Omental fat pad (tissue), 4 donors: ENCODE measurements around the gene RFPL1. TPM values are rescaled to one million over a fixed set of nuclear protein-coding genes. Genes with fewer than 3 reads are reported as not detected.

Experiments used
- ATAC-seq: fragments of 150-250 bp; one replicate; pipeline ENCODE4 v1.9.1; 2016; ENCODE audit warnings: mild to moderate bottlenecking, moderate library complexity; ENCODE audit not compliant: low FRiP score
- DNase-seq: peaks from one replicate; pipeline ENCODE4 v3.0.0-alpha.2; 2019; ENCODE audit warnings: low spot score
- CTCF ChIP-seq, 3 donors: fragments of 450-650 bp; IDR thresholded peaks; one replicate each; pipeline ENCODE4 v1.5.1; 2016 to 2017; ENCODE audit warnings: antibody characterized with exemption in 3 of 3, mild to moderate bottlenecking in 3 of 3, moderate library complexity in 2 of 3
- total RNA-seq, 4 donors: library from RNA; depleted of rRNA; stranded (reverse); fragments of >200 nt; gene quantifications; one replicate each; pipeline ENCODE4 v1.1.0, GENCODE V29; 2016

RFPL1 gene
- total RNA-seq, 4 donors from 2014 or later = not detected

DNA sequence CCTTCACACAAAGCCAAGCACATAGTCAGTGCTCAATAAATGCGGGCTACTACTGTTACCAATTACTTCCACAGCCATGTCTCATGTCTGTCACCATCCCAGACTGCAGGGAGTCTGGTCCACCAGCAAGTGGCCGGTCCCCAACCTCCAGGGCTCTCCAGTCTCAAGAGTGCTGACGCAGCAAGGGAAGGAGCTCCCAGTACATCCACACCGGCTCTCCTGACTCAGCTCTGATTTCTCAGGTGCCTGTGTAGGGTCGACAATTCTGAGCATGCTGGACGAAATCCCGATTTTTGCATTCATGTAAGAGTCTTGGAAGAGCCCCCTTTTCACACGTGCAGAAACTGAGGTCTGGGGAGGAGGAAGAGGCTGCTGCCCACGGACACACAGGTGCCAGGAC, 31.4 kb downstream of the RFPL1 start:
- TF ChIP-seq CTCF (IDR thresholded peaks at IDR 0.05) = no peak
- ATAC-seq (no peak), DNase-seq (no peak)

DNA sequence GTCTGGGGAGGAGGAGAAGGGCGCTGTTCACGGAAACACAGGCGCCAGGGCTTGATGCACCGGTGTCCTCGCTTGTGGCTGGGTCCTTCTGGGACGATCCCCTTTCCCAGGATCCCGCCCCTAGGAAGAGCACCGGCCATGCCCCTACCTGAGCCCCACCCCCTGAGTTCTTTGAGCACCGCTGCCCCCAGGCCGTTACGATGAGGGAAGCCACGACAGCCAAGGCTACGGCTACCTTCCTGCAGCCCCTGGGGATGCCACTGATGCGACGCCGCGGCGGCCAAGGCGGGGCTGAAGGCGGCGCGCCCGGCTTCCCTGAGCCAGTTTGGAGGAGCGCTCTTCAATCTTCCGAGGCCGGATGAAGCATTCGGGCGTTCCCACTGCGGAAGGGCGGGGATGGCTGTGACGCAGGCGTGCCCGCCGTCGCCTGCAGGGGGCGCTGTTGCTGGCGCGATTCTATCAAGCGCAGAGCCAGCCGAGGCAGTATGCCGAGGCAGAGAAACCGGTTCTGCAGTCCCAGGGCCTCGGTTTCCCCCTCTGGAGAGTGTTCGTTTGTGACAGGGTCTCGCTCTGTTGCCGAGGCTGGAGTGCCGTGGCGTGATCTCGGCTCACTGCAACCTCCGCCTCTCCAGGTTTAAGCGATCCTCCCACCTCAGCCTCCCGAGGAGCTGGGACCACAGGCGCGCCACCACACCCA, 31.9 kb downstream of the RFPL1 start:
- peak in 1 of 3 donors; percentile 26 for TF ChIP-seq CTCF (IDR thresholded peaks at IDR 0.05)
- DNase-seq (peak; percentile 28), ATAC-seq (peak; percentile 58)

DNA sequence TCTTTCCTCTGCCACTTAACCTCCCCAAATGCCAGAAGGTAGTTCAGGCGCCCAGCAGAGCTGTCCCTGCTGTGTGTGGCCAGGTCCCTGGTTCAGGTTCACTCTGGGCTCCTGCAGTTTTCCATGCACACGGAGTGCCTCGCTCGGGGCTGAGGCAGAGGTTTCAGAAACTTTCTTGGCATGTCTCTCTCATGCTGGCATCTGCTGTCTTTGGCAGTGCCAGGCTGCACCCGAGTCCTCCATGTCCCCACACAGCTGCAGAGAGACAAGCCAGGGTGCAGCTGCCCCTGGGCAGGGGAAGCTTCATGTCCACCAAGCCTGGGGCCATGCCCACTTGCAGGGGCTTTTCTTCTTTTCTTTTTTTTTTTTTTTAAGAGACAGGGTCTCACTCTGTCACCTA, 34.6 kb downstream of the RFPL1 start:
- ATAC-seq (no peak), DNase-seq (no peak)
- no peak for TF ChIP-seq CTCF (IDR thresholded peaks at IDR 0.05)

- DNase-seq (no peak), ATAC-seq (no peak)
- no peak for TF ChIP-seq CTCF (IDR thresholded peaks at IDR 0.05)
Observed at GRCh38 chr22:29475550-29475949, 37.2 kb downstream of the RFPL1 start.

DNA sequence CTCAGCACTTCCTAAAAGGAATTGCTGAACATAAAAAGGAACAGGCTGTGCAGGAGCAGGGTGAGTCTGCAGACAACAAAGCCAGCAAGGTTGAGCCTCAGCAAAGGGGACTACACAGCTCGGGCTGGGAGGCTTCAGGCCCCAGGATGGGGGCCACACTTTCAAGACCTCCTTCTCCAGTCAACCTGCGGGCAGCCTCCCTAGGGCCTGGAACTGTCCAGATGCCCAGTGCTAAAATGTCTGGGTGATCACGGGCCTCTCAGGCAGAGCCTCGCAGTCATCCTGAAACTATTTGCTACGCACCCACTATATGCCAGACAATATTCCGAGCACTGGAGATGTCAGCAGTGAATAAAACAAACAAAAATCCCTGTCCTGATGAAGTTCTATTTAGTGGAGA, 37.7 kb downstream of the RFPL1 start:
- no peak for DNase-seq
- no peak for TF ChIP-seq CTCF (IDR thresholded peaks at IDR 0.05)
- no peak for ATAC-seq

- DNase-seq (no peak), ATAC-seq (no peak)
- no peak for TF ChIP-seq CTCF (IDR thresholded peaks at IDR 0.05)
Observed at GRCh38 chr22:29477723-29478318, 39.4 kb downstream of the RFPL1 start.
